ENCODE results near the gene LARP6. TPM values are rescaled to one million over a fixed set of nuclear protein-coding genes. Genes with fewer than 3 reads are reported as not detected.

The LARP6 gene
- total and polyA plus RNA-seq, 8 donors: 7.7 to 17.8 (median 13.8) TPM

DNA sequence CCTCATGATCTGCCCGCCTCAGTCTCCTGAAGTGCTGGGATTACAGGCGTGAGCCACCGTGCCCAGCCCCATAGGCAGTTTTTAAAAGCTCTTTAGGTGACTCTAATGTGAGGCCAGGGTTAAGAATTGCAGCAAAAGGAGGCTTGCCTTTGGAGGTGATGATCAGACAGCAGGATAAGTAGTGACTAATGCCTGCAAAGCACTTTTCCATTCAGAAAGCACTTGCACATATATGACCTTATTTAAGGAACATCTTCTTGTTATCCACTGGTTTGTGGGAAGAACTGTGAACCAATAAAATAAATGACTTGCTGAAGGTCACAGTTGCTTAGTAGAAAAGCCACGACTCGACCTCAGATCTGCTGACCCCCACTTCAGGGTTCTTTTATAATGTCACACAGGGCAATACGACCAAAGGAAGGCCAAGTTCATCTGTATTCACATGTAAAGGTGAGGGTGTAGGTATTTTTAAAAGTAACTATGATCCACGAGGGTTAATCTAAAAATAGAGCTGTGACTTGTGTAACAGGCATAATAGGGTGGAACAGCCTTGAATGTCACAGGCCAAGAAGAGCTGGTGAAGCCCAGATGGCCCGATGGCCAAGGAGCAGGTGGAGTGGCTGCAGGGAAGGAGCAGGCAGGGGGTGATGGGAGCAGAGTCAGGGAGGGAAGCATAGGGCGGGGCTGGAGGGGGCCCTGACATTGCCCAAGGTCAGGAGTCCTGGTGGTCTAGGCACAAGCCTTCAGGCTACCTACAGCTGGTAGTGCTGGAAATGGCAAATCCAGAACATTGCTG, 24.4 kb downstream of the LARP6 start:
- no peak overlapping the region for H3K4me3 ChIP-seq
- no peaks in the 10 kb centered on the region for H3K27me3 ChIP-seq
- peaks cover 0 to 8% of the 10 kb centered on the region in 2 donors for H3K36me3 ChIP-seq
- intact Hi-C loops (cut with DNase I): loop anchor here in 1 of 2 donors (10.0 kb wide), 1 partner anchor 45 kb away; no protein-coding TSS in a partner anchor
- no peak for ATAC-seq
- no peak for DNase-seq
- H3K4me1 ChIP-seq: peaks cover 0 to 28% of the 10 kb centered on the region in 2 donors
- no peaks in the 10 kb centered on the region for H3K9me3 ChIP-seq
- TF ChIP-seq CTCF (IDR thresholded peaks at IDR 0.05): no peak
- H3K27ac ChIP-seq: no peak overlapping the region

GRCh38 chr15:70827721-70828120, 26.2 kb downstream of the LARP6 start:
- Histone ChIP-seq H3K27ac (no peak overlapping the region), H3K36me3 (peaks cover 0 to 8% of the 10 kb centered on the region in 2 donors), H3K27me3 (no peaks in the 10 kb centered on the region), H3K9me3 (no peaks in the 10 kb centered on the region), H3K4me3 (no peak overlapping the region), H3K4me1 (peaks cover 0 to 23% of the 10 kb centered on the region in 2 donors)
- ATAC-seq: no peak
- DNase-seq: no peak
- no peak for TF ChIP-seq CTCF (IDR thresholded peaks at IDR 0.05)
- intact Hi-C loops (cut with DNase I): loop anchor here in 1 of 2 donors (10.0 kb wide), 1 partner anchor 47 kb away; no protein-coding TSS in a partner anchor

- peak; percentile 60 for ATAC-seq
- Histone ChIP-seq H3K4me3 (no peak overlapping the region), H3K27me3 (no peaks in the 10 kb centered on the region), H3K4me1 (peaks cover 0 to 23% of the 10 kb centered on the region in 2 donors), H3K27ac (no peak overlapping the region), H3K36me3 (no peaks in the 10 kb centered on the region), H3K9me3 (no peaks in the 10 kb centered on the region)
- TF ChIP-seq CTCF (IDR thresholded peaks at IDR 0.05): no peak
- peak in 1 of 4 donors; percentile 45 for DNase-seq
- intact Hi-C loops (cut with DNase I): loop anchor here in 1 of 2 donors (10.0 kb wide), 1 partner anchor 48 kb away; no protein-coding TSS in a partner anchor
Observed at GRCh38 chr15:70826634-70827033, 27.3 kb downstream of the LARP6 start.

DNA sequence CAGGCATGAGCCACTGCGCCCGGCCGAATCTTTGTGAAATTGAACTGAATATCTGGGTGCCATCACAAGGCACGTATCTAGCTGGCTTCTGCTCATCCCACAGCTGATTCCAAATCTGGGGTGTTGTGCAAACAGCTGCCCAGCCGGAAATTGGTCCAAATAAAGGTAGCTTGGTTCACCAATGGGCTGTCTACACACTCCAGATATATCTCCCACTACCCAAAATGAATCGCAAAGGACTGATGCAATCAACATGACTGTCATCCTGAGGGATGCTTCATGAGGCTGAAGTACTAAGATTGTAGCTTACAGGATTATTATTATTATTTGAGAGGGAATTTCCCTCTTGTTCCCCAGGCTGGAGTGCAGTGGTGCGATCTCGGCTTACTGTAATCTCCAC, 28.1 kb downstream of the LARP6 start:
- intact Hi-C loops (cut with DNase I): loop anchor here in 1 of 2 donors (10.0 kb wide), 1 partner anchor 49 kb away; no protein-coding TSS in a partner anchor
- Histone ChIP-seq H3K4me3 (no peak overlapping the region), H3K4me1 (peaks cover 0 to 23% of the 10 kb centered on the region in 2 donors), H3K36me3 (no peaks in the 10 kb centered on the region), H3K27me3 (no peaks in the 10 kb centered on the region), H3K9me3 (no peaks in the 10 kb centered on the region), H3K27ac (no peak overlapping the region)
- no peak for TF ChIP-seq CTCF (IDR thresholded peaks at IDR 0.05)
- DNase-seq (no peak), ATAC-seq (no peak)

- DNase-seq (no peak), ATAC-seq (no peak)
- Histone ChIP-seq H3K4me1 (peaks cover 0 to 23% of the 10 kb centered on the region in 2 donors), H3K36me3 (no peaks in the 10 kb centered on the region), H3K27ac (no peak overlapping the region), H3K4me3 (no peak overlapping the region), H3K9me3 (no peaks in the 10 kb centered on the region), H3K27me3 (no peaks in the 10 kb centered on the region)
- intact Hi-C loops (cut with DNase I): loop anchor here in 1 of 2 donors (10.0 kb wide), 1 partner anchor 52 kb away; no protein-coding TSS in a partner anchor
- no peak for TF ChIP-seq CTCF (IDR thresholded peaks at IDR 0.05)
Observed at GRCh38 chr15:70823196-70823595, 30.8 kb downstream of the LARP6 start.
